Measurements from ENCODE around the gene AGPAT1. TPM values are rescaled to one million over a fixed set of nuclear protein-coding genes. Genes with fewer than 3 reads are reported as not detected.

AGPAT1 gene
- total and polyA plus RNA-seq, 8 donors = 7.3 to 52.6 (median 34.9) TPM

GRCh38 chr6:32216285-32216684 is 40.4 kb upstream of the AGPAT1 start:
- no peak for TF ChIP-seq POLR2A (IDR thresholded peaks at IDR 0.05)
- no peak for TF ChIP-seq CTCF (IDR thresholded peaks at IDR 0.05)
- no peak for TF ChIP-seq EP300 (IDR thresholded peaks at IDR 0.05)
- no peak for TF ChIP-seq POLR2AphosphoS5 (IDR thresholded peaks at IDR 0.05)
- Histone ChIP-seq H3K9me3 (no peaks in the 10 kb centered on the region), H3K27ac (no peak overlapping the region), H3K4me3 (no peak overlapping the region), H3K4me1 (no peaks in the 10 kb centered on the region), H3K27me3 (peaks cover 0 to 9% (median 0%) of the 10 kb centered on the region in 3 donors), H3K36me3 (no peaks in the 10 kb centered on the region)
- intact Hi-C loops (cut with DNase I; ENCODE audit: low total_unique reads) = no loop called here
- DNase-seq = no peak
- 73 to 91% (median 85%) methylated on average over 10 of the region's 10 CpGs for WGBS, 5 donors

- Histone ChIP-seq H3K9me3 (no peaks in the 10 kb centered on the region), H3K27ac (no peak overlapping the region), H3K27me3 (peaks cover 0 to 3% (median 0%) of the 10 kb centered on the region in 3 donors), H3K4me3 (no peak overlapping the region), H3K4me1 (no peaks in the 10 kb centered on the region), H3K36me3 (no peaks in the 10 kb centered on the region)
- no peak for DNase-seq
- WGBS, 5 donors = 92 to 98% (median 97%) methylated on average over 4 of the region's 4 CpGs
- intact Hi-C loops (cut with DNase I; ENCODE audit: low total_unique reads) = no loop called here
- TF ChIP-seq POLR2A (IDR thresholded peaks at IDR 0.05) (no peak), POLR2AphosphoS5 (IDR thresholded peaks at IDR 0.05) (no peak), EP300 (IDR thresholded peaks at IDR 0.05) (no peak), CTCF (IDR thresholded peaks at IDR 0.05) (no peak)
These were observed 39.7 kb upstream of the AGPAT1 start for GRCh38 chr6:32215617-32216016.

- Histone ChIP-seq H3K27ac (no peak overlapping the region), H3K4me3 (no peak overlapping the region), H3K4me1 (no peaks in the 10 kb centered on the region), H3K9me3 (no peaks in the 10 kb centered on the region), H3K27me3 (no peaks in the 10 kb centered on the region), H3K36me3 (no peaks in the 10 kb centered on the region)
- 75 to 91% (median 82%) methylated on average over 3 of the region's 3 CpGs for WGBS, 5 donors
- TF ChIP-seq POLR2A (IDR thresholded peaks at IDR 0.05) (no peak), EP300 (IDR thresholded peaks at IDR 0.05) (no peak), CTCF (IDR thresholded peaks at IDR 0.05) (no peak), POLR2AphosphoS5 (IDR thresholded peaks at IDR 0.05) (no peak)
- DNase-seq = no peak
- intact Hi-C loops (cut with DNase I; ENCODE audit: low total_unique reads) = no loop called here
These were observed 38.2 kb upstream of the AGPAT1 start for GRCh38 chr6:32214126-32214525.

GRCh38 chr6:32213649-32214048 is 37.8 kb upstream of the AGPAT1 start:
- DNase-seq = no peak
- H3K36me3 ChIP-seq = no peaks in the 10 kb centered on the region
- H3K4me1 ChIP-seq = no peaks in the 10 kb centered on the region
- no peaks in the 10 kb centered on the region for H3K9me3 ChIP-seq
- intact Hi-C loops (cut with DNase I; ENCODE audit: low total_unique reads) = no loop called here
- no peaks in the 10 kb centered on the region for H3K27me3 ChIP-seq
- TF ChIP-seq POLR2AphosphoS5 (IDR thresholded peaks at IDR 0.05) = no peak
- TF ChIP-seq POLR2A (IDR thresholded peaks at IDR 0.05) = no peak
- no peak for TF ChIP-seq EP300 (IDR thresholded peaks at IDR 0.05)
- TF ChIP-seq CTCF (IDR thresholded peaks at IDR 0.05) = no peak
- no peak overlapping the region for H3K27ac ChIP-seq
- no peak overlapping the region for H3K4me3 ChIP-seq
- WGBS, 5 donors = 83 to 91% (median 88%) methylated on average over 6 of the region's 6 CpGs

Data from stomach (tissue), 9 donors.